ENCODE data around the gene CCDC200. TPM values are rescaled to one million over a fixed set of nuclear protein-coding genes. Genes with fewer than 3 reads are reported as not detected.

The CCDC200 gene
- polyA plus RNA-seq, 1 of the 3 experiments (the other 2 are of a cell fraction), result not detected

- no peak overlapping the region for H2AFZ ChIP-seq (ENCODE audit: low read depth)
- H3F3A ChIP-seq (replicated peaks; ENCODE audit: insufficient read depth), result peaks cover 40% of the 10 kb centered on the region
- H3K4me3 ChIP-seq (ENCODE audit: low read depth in 2 of 2, low read length in 1 of 2), result peak overlapping the region; percentile 78 to 89
- peaks cover 76% of the 10 kb centered on the region for H3K79me2 ChIP-seq (ENCODE audit: insufficient read depth)
- peaks cover 0 to 4% of the 10 kb centered on the region in 2 experiments; a peak in 2 of 4 replicates for H3K4me1 ChIP-seq (ENCODE audit: control insufficient read depth in 1 of 2, insufficient read depth in 2 of 2, low read depth in 1 of 2, low read length in 1 of 2)
- H3K27me3 ChIP-seq (ENCODE audit: insufficient read depth), result no peaks in the 10 kb centered on the region
- no peak for DNase-seq
- WGBS (ENCODE audit: low lambda C conversion rate), result 5% methylated on average over 12 of the region's 12 CpGs
- peaks cover 12 to 14% of the 10 kb centered on the region in 2 experiments for H3K36me3 ChIP-seq (replicated peaks in 1 of 2; ENCODE audit: control insufficient read depth in 1 of 2, insufficient read depth in 2 of 2, low read length in 1 of 2)
- ChIA-PET POLR2A (interaction anchor here (0.6 to 2.2 kb wide), 5 partner anchors 40 to 288 kb away, joined by 3 to 16 read pairs (median 8); partner anchors contain the start of genes RND2 and TMEM106A), CTCF (interaction anchor here (1.1 to 1.8 kb wide), 5 partner anchors 14 to 348 kb away, joined by 3 to 9 read pairs (median 3); partner anchors contain the start of genes BECN1 and RPL27)
- H3K9ac ChIP-seq, result peak overlapping the region; percentile 89
- no peaks in the 10 kb centered on the region for H3K9me3 ChIP-seq
- peak overlapping the region; percentile 90 for H3K4me2 ChIP-seq
- H3K27ac ChIP-seq (ENCODE audit: low read depth in 2 of 2, low read length in 1 of 2), result peak overlapping the region; percentile 96 to 97
- no peaks in the 10 kb centered on the region for H3K9me2 ChIP-seq
- 0 out of 2 replicates have a peak, but pooled peaks cover 4% of the 10 kb centered on the region for H4K20me1 ChIP-seq (ENCODE audit: insufficient read depth)
- TF ChIP-seq IRF3 (IDR thresholded peaks at IDR 0.05; ENCODE audit: low read depth, low read length), result no peak
- no peak for TF ChIP-seq GABPA (IDR thresholded peaks at IDR 0.05; ENCODE audit: low read depth)
- peak; percentile 79; the same call in 1 of the 2 replicates for TF ChIP-seq TEAD4 (IDR thresholded peaks at IDR 0.05; ENCODE audit: borderline replicate concordance, insufficient read depth)
- peak; percentile 11; the same call in 1 of the 2 replicates for TF ChIP-seq SMC3 (IDR thresholded peaks at IDR 0.05; ENCODE audit: low read depth, low read length)
- peak; percentile 78 for TF ChIP-seq PBX3 (IDR thresholded peaks at IDR 0.05)
- peak; percentile 78; the same call in 1 of the 2 replicates for TF ChIP-seq SIN3A (IDR thresholded peaks at IDR 0.05; ENCODE audit: borderline replicate concordance, low read depth, low read length)
- TF ChIP-seq POLR2AphosphoS5 (IDR thresholded peaks at IDR 0.05; ENCODE audit: low read depth, low read length), result no peak
- TF ChIP-seq TCF12 (IDR thresholded peaks at IDR 0.05), result peak; percentile 41
- no peak for TF ChIP-seq TAF1 (IDR thresholded peaks at IDR 0.05; ENCODE audit: borderline replicate concordance, low read depth, low read length)
- no peak for TF ChIP-seq REST (IDR thresholded peaks at IDR 0.05; ENCODE audit: low read depth, low read length)
- TF ChIP-seq RFX5 (IDR thresholded peaks at IDR 0.05; ENCODE audit: low read length), result no peak
- TF ChIP-seq NRF1 (IDR thresholded peaks at IDR 0.05; ENCODE audit: low read depth, low read length), result no peak
- TF ChIP-seq YY1 (IDR thresholded peaks at IDR 0.05; ENCODE audit: low read depth), result no peak
- TF ChIP-seq RCOR1 (IDR thresholded peaks at IDR 0.05; ENCODE audit: low read length), result no peak
- TF ChIP-seq MXI1 (IDR thresholded peaks at IDR 0.05; ENCODE audit: low read depth, low read length), result no peak
- TF ChIP-seq ZBTB33 (IDR thresholded peaks at IDR 0.05; ENCODE audit: borderline replicate concordance, low read depth), result no peak
- TF ChIP-seq USF1 (IDR thresholded peaks at IDR 0.05; ENCODE audit: borderline replicate concordance, low read depth), result no peak
- peak in 1 of 2 experiments; percentile 33; a peak in 1 of 4 replicates for TF ChIP-seq EP300 (IDR thresholded peaks at IDR 0.05; ENCODE audit: borderline replicate concordance in 1 of 2, low read depth in 1 of 2, low read length in 1 of 2)
- no peak for TF ChIP-seq MEF2A (IDR thresholded peaks at IDR 0.05; ENCODE audit: borderline replicate concordance, low read depth)
- TF ChIP-seq GATA2 (CRISPR knock-in tag; IDR thresholded peaks at IDR 0.05), result no peak
- no peak for TF ChIP-seq FOXM1 (IDR thresholded peaks at IDR 0.05; ENCODE audit: low read depth)
- TF ChIP-seq JUND (IDR thresholded peaks at IDR 0.05), result peak; percentile 61
- TF ChIP-seq EZH2phosphoT487 (IDR thresholded peaks at IDR 0.05; ENCODE audit: borderline replicate concordance, low read depth), result no peak
- no peak for TF ChIP-seq RXRA (IDR thresholded peaks at IDR 0.05; ENCODE audit: borderline replicate concordance, low read depth)
Observed at GRCh38 chr17:43171586-43172487, 56.6 kb downstream of the CCDC200 start.

All from SK-N-SH (cell line).